Psoas muscle (tissue), 8 donors: ENCODE measurements around the gene NFKBIZ. TPM values are rescaled to one million over a fixed set of nuclear protein-coding genes. Genes with fewer than 3 reads are reported as not detected.
"Not testable (repeated sequence)": the region's sequence is repeated elsewhere in the genome, so short reads cannot be mapped to it uniquely, and the experiment has no call there.

Experiments
- ATAC-seq, 4 donors: fragments of 200-7000 bp; cut with Tn5 transposase; one replicate each; pipeline ENCODE4 v1.9.1; 2020; ENCODE audit warnings: moderate library complexity in 3 of 4, mild to moderate bottlenecking in 2 of 4
- DNase-seq, 2 donors: peaks; one replicate each; pipeline ENCODE4 v3.0.0-alpha.2; 2020
- H3K27ac ChIP-seq: fragments of 200-600 bp; one replicate; pipeline ENCODE4 v1.8.0; 2022
- H3K27me3 ChIP-seq, 3 donors: fragments of 200-600 bp in 1 of 3; one replicate each; pipeline versions ENCODE4 v1.6.1 to v1.8.0; 2013 to 2022; ENCODE audit warnings: low read length in 2 of 3, mild to moderate bottlenecking in 2 of 3, moderate library complexity in 1 of 3; ENCODE audit not compliant: insufficient read depth in 3 of 3
- H3K36me3 ChIP-seq, 2 donors: fragments of 200-600 bp in 1 of 2; one replicate each; pipeline versions ENCODE4 v1.6.1 to v1.8.0; 2013 to 2022; ENCODE audit warnings: low read depth in 1 of 2, mild to moderate bottlenecking in 1 of 2, moderate library complexity in 1 of 2; ENCODE audit not compliant: insufficient read depth in 1 of 2
- H3K4me1 ChIP-seq: fragments of 200-600 bp; one replicate; pipeline ENCODE4 v1.8.0; 2022
- H3K4me3 ChIP-seq: fragments of 200-600 bp; one replicate; pipeline ENCODE4 v1.8.0; 2022; ENCODE audit warnings: mild to moderate bottlenecking
- H3K9me3 ChIP-seq: fragments of 200-600 bp; one replicate; pipeline ENCODE4 v1.8.0; 2022
- CTCF ChIP-seq: fragments of 200-600 bp; IDR thresholded peaks from one replicate; pipeline ENCODE4 v1.8.0; 2022; ENCODE audit warnings: antibody characterized with exemption
- WGBS, 3 donors: extraction: QIAGEN DNeasy Blood & Tissue Kit; methylation state at CpG; one replicate each; pipeline versions ENCODE4 v1.1.6 to v1.1.7; 2013; 5-methylcytosine and 5-hydroxymethylcytosine counted together
- intact Hi-C, 2 donors: fragments of 100-400 bp; cut with DNase I; formaldehyde crosslinking; loops; one replicate each; pipeline versions ENCODE4 v1.11.0 to v1.14.2; 2022
- polyA plus RNA-seq, 3 donors: library from polyadenylated mRNA; stranded (reverse); fragments of 200-250 nt; gene quantifications; one replicate each; pipeline ENCODE4 v1.2.3, GENCODE V29; 2013
- total RNA-seq, 4 donors: library from RNA; stranded (reverse); fragmentation: NEBNext Ultra II Directional in 2 of 4; extraction: Animal tissue kit (Norgen Biotek cat#: 25700) in 2 of 4; gene quantifications; one replicate each; pipeline versions ENCODE4 v1.2.1 to v1.2.4, GENCODE V29; 2021 to 2023
- donor health status: healthy with polysubstance abuse.
- donor health status: DM: no; HTN: no; CAD: no; lungs with moderate emphysema.
- donor health status: Bipolar disorder and iron deficiency.
- donor health status: healthy.
- donor health status: DM: yes; HTN: yes; CAD: no.
- donor health status: DM: no; HTN: no; CAD: no.
- donor health status: DM: no; HTN: no; CAD: no.
- donor health status: DM: yes; HTN: yes; CAD: no.

Gene NFKBIZ
- total and polyA plus RNA-seq, 7 donors: 3.0 to 12.5 (median 8.6) TPM

GRCh38 chr3:101878589-101878988, 29.3 kb downstream of the NFKBIZ start:
- H3K27me3 ChIP-seq: no peaks in the 10 kb centered on the region
- 77 to 87% (median 78%) methylated on average over 2 of the region's 2 CpGs for WGBS, 3 donors
- ATAC-seq (no peak), DNase-seq (no peak)
- intact Hi-C loops: no loop called here
- H3K4me1 ChIP-seq: no peaks in the 10 kb centered on the region
- H3K36me3 ChIP-seq: no peaks in the 10 kb centered on the region
- no peak overlapping the region for H3K27ac ChIP-seq
- H3K4me3 ChIP-seq: no peak overlapping the region
- no peak for TF ChIP-seq CTCF
- no peaks in the 10 kb centered on the region for H3K9me3 ChIP-seq

DNA sequence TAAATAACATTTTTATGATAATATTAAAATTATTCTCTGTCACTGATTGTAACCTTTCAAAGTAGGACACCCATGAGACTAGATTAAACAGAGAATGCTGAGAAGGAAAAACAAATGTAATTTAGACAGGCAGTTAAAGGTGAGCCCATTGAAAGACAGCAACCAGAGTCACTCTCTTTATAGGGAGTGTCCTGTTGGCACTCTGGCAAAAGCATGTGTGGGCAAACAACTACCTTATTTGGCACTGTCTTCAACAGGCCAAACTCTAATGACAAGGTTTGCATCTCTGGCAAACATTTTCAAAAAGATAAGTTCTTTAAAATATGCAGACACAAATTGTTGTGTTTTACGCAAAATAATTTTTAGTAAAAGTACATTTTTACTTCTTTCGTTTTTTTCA, 29.8 kb downstream of the NFKBIZ start:
- H3K9me3 ChIP-seq: no peaks in the 10 kb centered on the region
- DNase-seq (no peak), ATAC-seq (no peak)
- no peaks in the 10 kb centered on the region for H3K36me3 ChIP-seq
- intact Hi-C loops: no loop called here
- H3K4me3 ChIP-seq: no peak overlapping the region
- no peaks in the 10 kb centered on the region for H3K4me1 ChIP-seq
- 93 to 99% (median 97%) methylated on average over 2 of the region's 2 CpGs for WGBS, 3 donors
- TF ChIP-seq CTCF: no peak
- H3K27me3 ChIP-seq: no peaks in the 10 kb centered on the region
- H3K27ac ChIP-seq: no peak overlapping the region

DNA sequence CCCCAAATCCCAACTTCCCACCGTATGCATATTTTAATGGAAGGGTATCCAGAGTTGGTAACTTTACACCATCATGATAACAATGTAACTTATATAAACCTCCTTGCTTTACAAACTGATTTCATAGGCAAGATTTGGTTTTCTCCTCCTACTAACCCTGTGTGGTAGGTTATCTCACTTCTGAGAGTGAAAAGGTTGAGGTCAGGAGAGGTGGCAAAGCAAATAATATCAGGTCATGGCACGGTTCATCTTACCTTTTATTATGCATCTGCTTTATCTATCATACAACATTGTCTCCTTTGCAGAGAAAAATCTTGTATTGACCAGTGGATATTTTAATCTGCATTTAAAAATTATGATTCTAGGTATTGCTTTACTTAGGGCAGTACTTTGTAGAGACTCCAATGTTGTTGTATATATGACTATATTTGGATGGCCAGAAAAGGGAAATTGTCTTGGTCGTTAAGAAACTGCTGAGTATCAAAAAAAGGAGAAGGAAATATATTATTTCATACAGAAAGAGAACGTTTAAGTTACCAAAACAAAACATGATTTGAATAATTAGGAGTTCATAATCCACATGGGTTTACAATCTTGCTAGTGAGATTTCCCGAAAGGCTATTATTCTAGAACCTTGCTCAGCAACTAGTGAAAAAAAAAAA, 30.4 kb downstream of the NFKBIZ start:
- H3K4me1 ChIP-seq: no peaks in the 10 kb centered on the region
- H3K4me3 ChIP-seq: no peak overlapping the region
- no peaks in the 10 kb centered on the region for H3K27me3 ChIP-seq
- no peak for DNase-seq
- no peak overlapping the region for H3K27ac ChIP-seq
- no peaks in the 10 kb centered on the region for H3K9me3 ChIP-seq
- 57 to 63% (median 60%) methylated on average over 5 of the region's 5 CpGs for WGBS, 3 donors
- TF ChIP-seq CTCF: no peak
- no peaks in the 10 kb centered on the region for H3K36me3 ChIP-seq
- ATAC-seq: no peak
- intact Hi-C loops: no loop called here

GRCh38 chr3:101884776-101885175, 35.5 kb downstream of the NFKBIZ start:
- Histone ChIP-seq H3K36me3 (no peaks in the 10 kb centered on the region), H3K4me1 (no peaks in the 10 kb centered on the region), H3K4me3 (no peak overlapping the region), H3K27me3 (no peaks in the 10 kb centered on the region), H3K27ac (no peak overlapping the region), H3K9me3 (no peaks in the 10 kb centered on the region)
- DNase-seq (no peak), ATAC-seq (no peak)
- WGBS, 3 donors: 91 to 96% (median 92%) methylated on average over 1 of the region's 1 CpG
- no peak for TF ChIP-seq CTCF
- intact Hi-C loops: no loop called here

DNA sequence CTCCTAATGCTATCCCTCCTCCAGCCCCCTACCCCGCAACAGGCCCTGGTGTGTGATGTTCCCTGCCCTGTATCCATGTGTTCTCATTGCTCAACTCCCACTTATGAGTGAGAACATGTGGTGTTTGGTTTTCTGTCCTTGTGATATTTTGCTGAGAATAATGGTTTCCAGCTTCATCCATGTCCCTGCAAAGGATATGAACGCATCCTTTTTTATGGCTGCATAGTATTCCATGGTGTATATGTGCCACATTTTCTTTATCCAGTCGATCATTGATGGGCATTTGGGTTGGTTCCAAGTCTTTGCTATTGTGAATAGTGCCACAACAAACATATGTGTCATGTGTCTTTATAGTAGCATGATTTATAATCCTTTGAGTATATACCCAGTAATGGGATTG, 36.3 kb downstream of the NFKBIZ start:
- H3K27me3 ChIP-seq, H3K4me3 ChIP-seq, ATAC-seq, H3K9me3 ChIP-seq, H3K4me1 ChIP-seq, H3K27ac ChIP-seq, H3K36me3 ChIP-seq, DNase-seq, intact Hi-C loops: not testable (repeated sequence)
- 91 to 94% (median 92%) methylated on average over 3 of the region's 3 CpGs for WGBS, 3 donors
